ENCODE measurements around the gene TENT5C. TPM values are rescaled to one million over a fixed set of nuclear protein-coding genes. Genes with fewer than 3 reads are reported as not detected.

Gene TENT5C
- total and polyA plus RNA-seq, 9 of the 15 experiments (the other 6 are each of a cell fraction or from before 2014, with no cell fraction given) = 1.8 to 7.7 (median 4.0) TPM

DNA sequence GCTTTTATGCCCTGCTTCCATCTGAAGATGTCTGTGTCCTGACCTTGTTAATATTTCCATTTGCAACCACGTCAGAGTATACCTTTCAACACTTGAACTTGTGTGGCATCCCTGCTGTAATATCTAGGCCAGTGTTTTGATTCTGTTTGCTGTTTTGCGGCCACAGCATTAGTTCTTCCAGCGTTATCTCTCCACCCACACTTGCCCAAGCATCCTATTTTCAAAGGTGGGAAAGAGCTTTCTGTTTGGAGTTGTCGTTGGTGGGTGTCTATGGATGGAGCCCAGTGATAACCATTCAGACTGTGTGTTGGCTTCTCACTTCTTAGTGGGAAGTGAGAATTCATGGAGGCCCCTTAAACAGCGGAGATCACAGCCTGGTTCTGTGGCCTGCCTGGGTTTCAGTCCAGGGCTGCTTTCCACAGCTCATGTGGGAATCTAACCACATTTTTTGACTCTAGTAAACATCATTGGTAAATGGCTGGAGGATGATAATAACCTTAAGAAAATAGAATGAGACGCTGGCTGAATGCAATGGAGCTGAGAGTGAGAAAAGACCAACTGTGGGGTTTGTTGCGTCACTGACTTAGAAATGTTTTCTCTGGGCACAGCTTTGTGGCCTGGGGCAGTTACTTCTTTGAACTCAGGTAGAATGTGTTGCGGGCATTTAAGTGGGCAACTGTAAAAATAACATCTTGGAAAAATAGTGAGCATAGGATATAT is 7.6 kb downstream of the TENT5C start (continued):
- TF ChIP-seq, protein P1, sequence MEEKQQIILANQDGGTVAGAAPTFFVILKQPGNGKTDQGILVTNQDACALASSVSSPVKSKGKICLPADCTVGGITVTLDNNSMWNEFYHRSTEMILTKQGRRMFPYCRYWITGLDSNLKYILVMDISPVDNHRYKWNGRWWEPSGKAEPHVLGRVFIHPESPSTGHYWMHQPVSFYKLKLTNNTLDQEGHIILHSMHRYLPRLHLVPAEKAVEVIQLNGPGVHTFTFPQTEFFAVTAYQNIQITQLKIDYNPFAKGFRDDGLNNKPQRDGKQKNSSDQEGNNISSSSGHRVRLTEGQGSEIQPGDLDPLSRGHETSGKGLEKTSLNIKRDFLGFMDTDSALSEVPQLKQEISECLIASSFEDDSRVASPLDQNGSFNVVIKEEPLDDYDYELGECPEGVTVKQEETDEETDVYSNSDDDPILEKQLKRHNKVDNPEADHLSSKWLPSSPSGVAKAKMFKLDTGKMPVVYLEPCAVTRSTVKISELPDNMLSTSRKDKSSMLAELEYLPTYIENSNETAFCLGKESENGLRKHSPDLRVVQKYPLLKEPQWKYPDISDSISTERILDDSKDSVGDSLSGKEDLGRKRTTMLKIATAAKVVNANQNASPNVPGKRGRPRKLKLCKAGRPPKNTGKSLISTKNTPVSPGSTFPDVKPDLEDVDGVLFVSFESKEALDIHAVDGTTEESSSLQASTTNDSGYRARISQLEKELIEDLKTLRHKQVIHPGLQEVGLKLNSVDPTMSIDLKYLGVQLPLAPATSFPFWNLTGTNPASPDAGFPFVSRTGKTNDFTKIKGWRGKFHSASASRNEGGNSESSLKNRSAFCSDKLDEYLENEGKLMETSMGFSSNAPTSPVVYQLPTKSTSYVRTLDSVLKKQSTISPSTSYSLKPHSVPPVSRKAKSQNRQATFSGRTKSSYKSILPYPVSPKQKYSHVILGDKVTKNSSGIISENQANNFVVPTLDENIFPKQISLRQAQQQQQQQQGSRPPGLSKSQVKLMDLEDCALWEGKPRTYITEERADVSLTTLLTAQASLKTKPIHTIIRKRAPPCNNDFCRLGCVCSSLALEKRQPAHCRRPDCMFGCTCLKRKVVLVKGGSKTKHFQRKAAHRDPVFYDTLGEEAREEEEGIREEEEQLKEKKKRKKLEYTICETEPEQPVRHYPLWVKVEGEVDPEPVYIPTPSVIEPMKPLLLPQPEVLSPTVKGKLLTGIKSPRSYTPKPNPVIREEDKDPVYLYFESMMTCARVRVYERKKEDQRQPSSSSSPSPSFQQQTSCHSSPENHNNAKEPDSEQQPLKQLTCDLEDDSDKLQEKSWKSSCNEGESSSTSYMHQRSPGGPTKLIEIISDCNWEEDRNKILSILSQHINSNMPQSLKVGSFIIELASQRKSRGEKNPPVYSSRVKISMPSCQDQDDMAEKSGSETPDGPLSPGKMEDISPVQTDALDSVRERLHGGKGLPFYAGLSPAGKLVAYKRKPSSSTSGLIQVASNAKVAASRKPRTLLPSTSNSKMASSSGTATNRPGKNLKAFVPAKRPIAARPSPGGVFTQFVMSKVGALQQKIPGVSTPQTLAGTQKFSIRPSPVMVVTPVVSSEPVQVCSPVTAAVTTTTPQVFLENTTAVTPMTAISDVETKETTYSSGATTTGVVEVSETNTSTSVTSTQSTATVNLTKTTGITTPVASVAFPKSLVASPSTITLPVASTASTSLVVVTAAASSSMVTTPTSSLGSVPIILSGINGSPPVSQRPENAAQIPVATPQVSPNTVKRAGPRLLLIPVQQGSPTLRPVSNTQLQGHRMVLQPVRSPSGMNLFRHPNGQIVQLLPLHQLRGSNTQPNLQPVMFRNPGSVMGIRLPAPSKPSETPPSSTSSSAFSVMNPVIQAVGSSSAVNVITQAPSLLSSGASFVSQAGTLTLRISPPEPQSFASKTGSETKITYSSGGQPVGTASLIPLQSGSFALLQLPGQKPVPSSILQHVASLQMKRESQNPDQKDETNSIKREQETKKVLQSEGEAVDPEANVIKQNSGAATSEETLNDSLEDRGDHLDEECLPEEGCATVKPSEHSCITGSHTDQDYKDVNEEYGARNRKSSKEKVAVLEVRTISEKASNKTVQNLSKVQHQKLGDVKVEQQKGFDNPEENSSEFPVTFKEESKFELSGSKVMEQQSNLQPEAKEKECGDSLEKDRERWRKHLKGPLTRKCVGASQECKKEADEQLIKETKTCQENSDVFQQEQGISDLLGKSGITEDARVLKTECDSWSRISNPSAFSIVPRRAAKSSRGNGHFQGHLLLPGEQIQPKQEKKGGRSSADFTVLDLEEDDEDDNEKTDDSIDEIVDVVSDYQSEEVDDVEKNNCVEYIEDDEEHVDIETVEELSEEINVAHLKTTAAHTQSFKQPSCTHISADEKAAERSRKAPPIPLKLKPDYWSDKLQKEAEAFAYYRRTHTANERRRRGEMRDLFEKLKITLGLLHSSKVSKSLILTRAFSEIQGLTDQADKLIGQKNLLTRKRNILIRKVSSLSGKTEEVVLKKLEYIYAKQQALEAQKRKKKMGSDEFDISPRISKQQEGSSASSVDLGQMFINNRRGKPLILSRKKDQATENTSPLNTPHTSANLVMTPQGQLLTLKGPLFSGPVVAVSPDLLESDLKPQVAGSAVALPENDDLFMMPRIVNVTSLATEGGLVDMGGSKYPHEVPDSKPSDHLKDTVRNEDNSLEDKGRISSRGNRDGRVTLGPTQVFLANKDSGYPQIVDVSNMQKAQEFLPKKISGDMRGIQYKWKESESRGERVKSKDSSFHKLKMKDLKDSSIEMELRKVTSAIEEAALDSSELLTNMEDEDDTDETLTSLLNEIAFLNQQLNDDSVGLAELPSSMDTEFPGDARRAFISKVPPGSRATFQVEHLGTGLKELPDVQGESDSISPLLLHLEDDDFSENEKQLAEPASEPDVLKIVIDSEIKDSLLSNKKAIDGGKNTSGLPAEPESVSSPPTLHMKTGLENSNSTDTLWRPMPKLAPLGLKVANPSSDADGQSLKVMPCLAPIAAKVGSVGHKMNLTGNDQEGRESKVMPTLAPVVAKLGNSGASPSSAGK (IDR thresholded peaks at IDR 0.05) = peak; percentile 12; the same call in 1 of the 2 replicates
- TF ChIP-seq EZH2 (IDR thresholded peaks at IDR 0.05; ENCODE audit: borderline replicate concordance, low read depth, low read length) (no peak), SMAD3 (CRISPR knock-in tag; conservative IDR thresholded peaks at IDR 0.05) (peak; percentile 88), TCF7 (IDR thresholded peaks at IDR 0.05; ENCODE audit: borderline replicate concordance) (peak; percentile 87), GTF2A2 (tag; IDR thresholded peaks at IDR 0.05) (no peak), ZNF444 (CRISPR knock-in tag; IDR thresholded peaks at IDR 0.05) (peak; percentile 50), HMG20B (CRISPR knock-in tag; IDR thresholded peaks at IDR 0.05) (no peak), RFX7 (CRISPR knock-in tag; IDR thresholded peaks at IDR 0.05) (no peak), HIVEP1 (CRISPR knock-in tag; IDR thresholded peaks at IDR 0.05) (peak; percentile 76; the same call in 1 of the 2 replicates), TAF7 (tag; IDR thresholded peaks at IDR 0.05) (no peak), DMBX1 (CRISPR knock-in tag; IDR thresholded peaks at IDR 0.05; ENCODE audit: borderline replicate concordance) (peak; percentile 89)
- TF ChIP-seq, protein P2, sequence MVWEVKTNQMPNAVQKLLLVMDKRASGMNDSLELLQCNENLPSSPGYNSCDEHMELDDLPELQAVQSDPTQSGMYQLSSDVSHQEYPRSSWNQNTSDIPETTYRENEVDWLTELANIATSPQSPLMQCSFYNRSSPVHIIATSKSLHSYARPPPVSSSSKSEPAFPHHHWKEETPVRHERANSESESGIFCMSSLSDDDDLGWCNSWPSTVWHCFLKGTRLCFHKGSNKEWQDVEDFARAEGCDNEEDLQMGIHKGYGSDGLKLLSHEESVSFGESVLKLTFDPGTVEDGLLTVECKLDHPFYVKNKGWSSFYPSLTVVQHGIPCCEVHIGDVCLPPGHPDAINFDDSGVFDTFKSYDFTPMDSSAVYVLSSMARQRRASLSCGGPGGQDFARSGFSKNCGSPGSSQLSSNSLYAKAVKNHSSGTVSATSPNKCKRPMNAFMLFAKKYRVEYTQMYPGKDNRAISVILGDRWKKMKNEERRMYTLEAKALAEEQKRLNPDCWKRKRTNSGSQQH (CRISPR knock-in tag; IDR thresholded peaks at IDR 0.05) = peak; percentile 80
- TF ChIP-seq, protein P3, sequence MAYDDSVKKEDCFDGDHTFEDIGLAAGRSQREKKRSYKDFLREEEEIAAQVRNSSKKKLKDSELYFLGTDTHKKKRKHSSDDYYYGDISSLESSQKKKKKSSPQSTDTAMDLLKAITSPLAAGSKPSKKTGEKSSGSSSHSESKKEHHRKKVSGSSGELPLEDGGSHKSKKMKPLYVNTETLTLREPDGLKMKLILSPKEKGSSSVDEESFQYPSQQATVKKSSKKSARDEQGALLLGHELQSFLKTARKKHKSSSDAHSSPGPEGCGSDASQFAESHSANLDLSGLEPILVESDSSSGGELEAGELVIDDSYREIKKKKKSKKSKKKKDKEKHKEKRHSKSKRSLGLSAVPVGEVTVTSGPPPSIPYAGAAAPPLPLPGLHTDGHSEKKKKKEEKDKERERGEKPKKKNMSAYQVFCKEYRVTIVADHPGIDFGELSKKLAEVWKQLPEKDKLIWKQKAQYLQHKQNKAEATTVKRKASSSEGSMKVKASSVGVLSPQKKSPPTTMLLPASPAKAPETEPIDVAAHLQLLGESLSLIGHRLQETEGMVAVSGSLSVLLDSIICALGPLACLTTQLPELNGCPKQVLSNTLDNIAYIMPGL (CRISPR knock-in tag; IDR thresholded peaks at IDR 0.05) = no peak

All from K562 (cell line).